Measurements from ENCODE around the gene PI16. TPM values are rescaled to one million over a fixed set of nuclear protein-coding genes. Genes with fewer than 3 reads are reported as not detected.

The PI16 gene
- total and polyA plus RNA-seq, 2 donors (not counting 1 experiment from before 2014, with no cell fraction given) = 1.4 to 7.4 TPM

GRCh38 chr6:37008484-37009465 is 54.2 kb downstream of the PI16 start:
- Histone ChIP-seq H3K27me3 (replicated peaks in 1 of 4; ENCODE audit: control extremely low read depth in 1 of 4, control insufficient read depth in 3 of 4, insufficient read depth in 4 of 4, low read length in 3 of 4) (no peaks in the 10 kb centered on the region), H3K4me2 (replicated peaks; ENCODE audit: low read depth, low read length, poor library complexity, severe bottlenecking) (peak overlapping the region; percentile 92), H3K79me2 (ENCODE audit: control insufficient read depth, insufficient read depth, low read length) (peaks cover 87% of the 10 kb centered on the region), H3K36me3 (replicated peaks in 1 of 2; ENCODE audit: control extremely low read depth in 1 of 2, control insufficient read depth in 1 of 2, extremely low read depth in 1 of 2, insufficient read depth in 2 of 2, low read length in 1 of 2) (peaks cover 0 to 59% of the 10 kb centered on the region in 2 experiments), H3K4me1 (ENCODE audit: control insufficient read depth in 2 of 2, insufficient read depth in 2 of 2, low read length in 2 of 2) (peaks cover 36 to 67% of the 10 kb centered on the region in 2 donors), H3K4me3 (ENCODE audit: control extremely low read depth in 1 of 5, extremely low read depth in 1 of 5, insufficient read depth in 1 of 5, low read depth in 2 of 5, low read length in 4 of 5) (peak overlapping the region; percentile 21 to 97 (median 85)), H2AFZ (ENCODE audit: insufficient read depth, low read depth, low read length, poor library complexity, severe bottlenecking) (no peak overlapping the region), H3K27ac (ENCODE audit: low read length in 2 of 2) (peak overlapping the region; percentile 6 to 80), H3K9me3 (ENCODE audit: control extremely low read depth in 1 of 3, control insufficient read depth in 2 of 3, insufficient read depth in 1 of 3, low read length in 2 of 3) (peaks cover 0 to 6% (median 0%) of the 10 kb centered on the region in 3 donors), H4K20me1 (ENCODE audit: control insufficient read depth, insufficient read depth, low read length, poor library complexity, severe bottlenecking) (peaks cover 83% of the 10 kb centered on the region), H3K9ac (ENCODE audit: low read length) (peak overlapping the region; percentile 97)
- peak overlapping the region; percentile 96 for H3K4me3 Mint-ChIP-seq
- ChIA-PET POLR2A (no interaction called here), CTCF (interaction anchor here (0.8 to 5.1 kb wide), 6 partner anchors 9 to 162 kb away, joined by 3 to 113 read pairs (median 4); partner anchors contain the start of gene MTCH1)
- no peaks in the 10 kb centered on the region for H3K9me3 Mint-ChIP-seq (ENCODE audit: insufficient read depth)
- TF ChIP-seq, protein P1, sequence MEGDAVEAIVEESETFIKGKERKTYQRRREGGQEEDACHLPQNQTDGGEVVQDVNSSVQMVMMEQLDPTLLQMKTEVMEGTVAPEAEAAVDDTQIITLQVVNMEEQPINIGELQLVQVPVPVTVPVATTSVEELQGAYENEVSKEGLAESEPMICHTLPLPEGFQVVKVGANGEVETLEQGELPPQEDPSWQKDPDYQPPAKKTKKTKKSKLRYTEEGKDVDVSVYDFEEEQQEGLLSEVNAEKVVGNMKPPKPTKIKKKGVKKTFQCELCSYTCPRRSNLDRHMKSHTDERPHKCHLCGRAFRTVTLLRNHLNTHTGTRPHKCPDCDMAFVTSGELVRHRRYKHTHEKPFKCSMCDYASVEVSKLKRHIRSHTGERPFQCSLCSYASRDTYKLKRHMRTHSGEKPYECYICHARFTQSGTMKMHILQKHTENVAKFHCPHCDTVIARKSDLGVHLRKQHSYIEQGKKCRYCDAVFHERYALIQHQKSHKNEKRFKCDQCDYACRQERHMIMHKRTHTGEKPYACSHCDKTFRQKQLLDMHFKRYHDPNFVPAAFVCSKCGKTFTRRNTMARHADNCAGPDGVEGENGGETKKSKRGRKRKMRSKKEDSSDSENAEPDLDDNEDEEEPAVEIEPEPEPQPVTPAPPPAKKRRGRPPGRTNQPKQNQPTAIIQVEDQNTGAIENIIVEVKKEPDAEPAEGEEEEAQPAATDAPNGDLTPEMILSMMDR (IDR thresholded peaks at IDR 0.05) = no peak
- no peak for TF ChIP-seq EZH2 (IDR thresholded peaks at IDR 0.05; ENCODE audit: borderline replicate concordance, insufficient read depth, low read depth, low read length, poor library complexity, severe bottlenecking)
- DNase-seq = no peak
- no peak for ATAC-seq (ENCODE audit: low read depth)
- peaks cover 64% of the 10 kb centered on the region for H3K4me1 Mint-ChIP-seq
- H3K27me3 Mint-ChIP-seq = no peaks in the 10 kb centered on the region
- intact Hi-C loops (cut with micrococcal nuclease) = loop anchor here (5.0 to 10.0 kb wide), 2 partner anchors 251 to 414 kb away; partner anchors contain the start of gene SRSF3
- peak overlapping the region; percentile 95 for H3K27ac Mint-ChIP-seq
- 91% methylated on average over 8 of the region's 15 CpGs for WGBS (ENCODE audit: insufficient coverage)

Measured in B cell (primary cell).